ENCODE results near the gene GPR183. TPM values are rescaled to one million over a fixed set of nuclear protein-coding genes. Genes with fewer than 3 reads are reported as not detected.

GPR183 gene
- total and polyA plus RNA-seq, 10 of the 15 experiments (the other 5 are each of a cell fraction or from before 2014, with no cell fraction given) = 134 to 669 (median 225) TPM

DNA sequence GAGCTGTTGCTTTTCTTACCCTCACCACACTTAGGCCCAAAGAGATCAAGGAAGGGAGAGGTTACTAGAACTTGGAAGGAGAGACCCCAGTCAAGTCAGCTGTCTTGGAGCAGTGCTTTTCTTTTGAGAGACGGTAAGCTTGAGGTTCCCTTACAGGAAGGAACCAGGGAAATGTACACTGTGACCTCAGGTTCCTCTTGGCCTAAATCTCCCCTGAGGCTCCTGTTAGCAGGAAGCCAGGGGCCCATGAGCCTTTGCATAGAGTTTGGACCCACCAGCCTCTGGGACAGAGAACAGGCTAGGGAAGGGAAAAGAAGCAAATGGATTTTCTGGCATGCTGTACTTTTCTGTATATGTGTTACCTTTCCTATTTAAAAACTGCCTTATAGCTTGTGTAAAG, 43.1 kb downstream of the GPR183 start (continued):
- TF ChIP-seq, protein P1, sequence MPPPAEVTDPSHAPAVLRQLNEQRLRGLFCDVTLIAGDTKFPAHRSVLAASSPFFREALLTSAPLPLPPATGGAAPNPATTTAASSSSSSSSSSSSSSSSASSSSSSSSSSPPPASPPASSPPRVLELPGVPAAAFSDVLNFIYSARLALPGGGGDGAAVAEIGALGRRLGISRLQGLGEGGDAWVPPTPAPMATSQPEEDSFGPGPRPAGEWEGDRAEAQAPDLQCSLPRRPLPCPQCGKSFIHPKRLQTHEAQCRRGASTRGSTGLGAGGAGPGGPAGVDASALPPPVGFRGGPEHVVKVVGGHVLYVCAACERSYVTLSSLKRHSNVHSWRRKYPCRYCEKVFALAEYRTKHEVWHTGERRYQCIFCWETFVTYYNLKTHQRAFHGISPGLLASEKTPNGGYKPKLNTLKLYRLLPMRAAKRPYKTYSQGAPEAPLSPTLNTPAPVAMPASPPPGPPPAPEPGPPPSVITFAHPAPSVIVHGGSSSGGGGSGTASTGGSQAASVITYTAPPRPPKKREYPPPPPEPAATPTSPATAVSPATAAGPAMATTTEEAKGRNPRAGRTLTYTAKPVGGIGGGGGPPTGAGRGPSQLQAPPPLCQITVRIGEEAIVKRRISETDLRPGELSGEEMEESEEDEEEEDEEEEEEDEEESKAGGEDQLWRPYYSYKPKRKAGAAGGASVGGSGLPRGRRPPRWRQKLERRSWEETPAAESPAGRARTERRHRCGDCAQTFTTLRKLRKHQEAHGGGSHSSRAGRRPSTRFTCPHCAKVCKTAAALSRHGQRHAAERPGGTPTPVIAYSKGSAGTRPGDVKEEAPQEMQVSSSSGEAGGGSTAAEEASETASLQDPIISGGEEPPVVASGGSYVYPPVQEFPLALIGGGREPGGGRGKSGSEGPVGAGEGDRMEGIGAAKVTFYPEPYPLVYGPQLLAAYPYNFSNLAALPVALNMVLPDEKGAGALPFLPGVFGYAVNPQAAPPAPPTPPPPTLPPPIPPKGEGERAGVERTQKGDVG (CRISPR knock-in tag; IDR thresholded peaks at IDR 0.05) = no peak
- TF ChIP-seq CHD4 (IDR thresholded peaks at IDR 0.05) = no peak
- TF ChIP-seq NR2C1 (IDR thresholded peaks at IDR 0.05) = no peak
- TF ChIP-seq, protein P2, sequence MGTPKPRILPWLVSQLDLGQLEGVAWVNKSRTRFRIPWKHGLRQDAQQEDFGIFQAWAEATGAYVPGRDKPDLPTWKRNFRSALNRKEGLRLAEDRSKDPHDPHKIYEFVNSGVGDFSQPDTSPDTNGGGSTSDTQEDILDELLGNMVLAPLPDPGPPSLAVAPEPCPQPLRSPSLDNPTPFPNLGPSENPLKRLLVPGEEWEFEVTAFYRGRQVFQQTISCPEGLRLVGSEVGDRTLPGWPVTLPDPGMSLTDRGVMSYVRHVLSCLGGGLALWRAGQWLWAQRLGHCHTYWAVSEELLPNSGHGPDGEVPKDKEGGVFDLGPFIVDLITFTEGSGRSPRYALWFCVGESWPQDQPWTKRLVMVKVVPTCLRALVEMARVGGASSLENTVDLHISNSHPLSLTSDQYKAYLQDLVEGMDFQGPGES (IDR thresholded peaks at IDR 0.05) = no peak
- no peak for TF ChIP-seq BMI1 (IDR thresholded peaks at IDR 0.05; ENCODE audit: borderline replicate concordance)
- TF ChIP-seq MXI1 (IDR thresholded peaks at IDR 0.05; ENCODE audit: low read depth, low read length) = no peak
- no peak for TF ChIP-seq BCL11A (IDR thresholded peaks at IDR 0.05; ENCODE audit: low read depth, low read length)
- TF ChIP-seq POLR2AphosphoS2 (IDR thresholded peaks at IDR 0.05; ENCODE audit: low read depth, low read length) = no peak
- TF ChIP-seq TBL1XR1 (IDR thresholded peaks at IDR 0.05; ENCODE audit: low read depth, low read length) = no peak
- TF ChIP-seq RCOR1 (conservative IDR thresholded peaks at IDR 0.05; ENCODE audit: low read depth, low read length) = no peak

All from GM12878 (cell line).